Left ventricle myocardium inferior (tissue), 1 donor: ENCODE measurements around the gene ASCC3. TPM values are rescaled to one million over a fixed set of nuclear protein-coding genes. Genes with fewer than 3 reads are reported as not detected.
"Not testable (repeated sequence)": the region's sequence is repeated elsewhere in the genome, so short reads cannot be mapped to it uniquely, and the experiment has no call there.

ENCODE experiments used
- DNase-seq: peaks from one replicate; pipeline ENCODE4 v3.0.0-alpha.2; 2020
- H3K27ac ChIP-seq: fragments of 200-600 bp; replicated peaks from 2 replicates; pipeline ENCODE4 v1.8.0; 2021
- H3K27me3 ChIP-seq: fragments of 200-600 bp; 2 replicates; pipeline ENCODE4 v1.8.0; 2021; ENCODE audit warnings: low read depth
- H3K36me3 ChIP-seq: fragments of 200-600 bp; 2 replicates; pipeline ENCODE4 v1.8.0; 2021
- H3K4me1 ChIP-seq: fragments of 200-600 bp; 2 replicates; pipeline ENCODE4 v1.8.0; 2021
- H3K4me3 ChIP-seq: fragments of 200-600 bp; 2 replicates; pipeline ENCODE4 v1.8.0; 2021; ENCODE audit warnings: mild to moderate bottlenecking, moderate library complexity
- H3K9me3 ChIP-seq: fragments of 200-600 bp; replicated peaks from 2 replicates; pipeline ENCODE4 v1.8.0; 2021
- intact Hi-C: fragments of 100-400 bp; cut with micrococcal nuclease; formaldehyde crosslinking; loops from one replicate; pipeline ENCODE4 v1.11.0; 2022
- total RNA-seq: library from RNA; stranded (reverse); fragmentation: NEBNext Ultra II Directional; extraction: Animal tissue kit (Norgen Biotek cat#: 25700); gene quantifications from one replicate; pipeline ENCODE4 v1.2.1, GENCODE V29; 2021
- TF ChIP-seq, protein P1 (sequence below): fragments of 200-600 bp; IDR thresholded peaks from 2 replicates; pipeline ENCODE4 v1.8.0; 2021; ENCODE audit warnings: antibody characterized with exemption, mild to moderate bottlenecking, borderline replicate concordance
- donor health status: DM: no; HTN: yes; CAD: no; lungs with severe emphysema.

Gene ASCC3
- total RNA-seq, 1 donor from 2014 or later, result 16.7 TPM

DNA sequence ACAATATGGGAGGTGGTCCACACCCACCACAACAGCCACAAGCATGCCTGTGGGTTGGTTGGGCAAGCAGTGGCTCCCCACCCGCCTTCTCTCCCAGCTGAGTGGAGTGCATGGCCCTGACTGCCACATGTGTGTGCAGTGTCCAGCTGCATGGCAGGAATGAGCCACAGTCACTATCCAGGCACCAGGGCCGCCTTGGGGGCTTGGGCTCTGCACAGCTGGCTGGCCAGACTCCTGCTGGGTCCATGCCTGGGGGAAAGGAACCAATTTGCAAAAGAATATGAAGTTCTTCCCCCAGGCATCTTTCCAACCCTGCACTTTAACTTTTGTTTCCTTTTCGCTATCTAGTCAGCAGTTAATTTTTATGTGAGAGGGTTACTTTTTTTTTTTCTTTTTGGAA is 11.6 kb upstream of the ASCC3 start:
- TF ChIP-seq, protein P1, sequence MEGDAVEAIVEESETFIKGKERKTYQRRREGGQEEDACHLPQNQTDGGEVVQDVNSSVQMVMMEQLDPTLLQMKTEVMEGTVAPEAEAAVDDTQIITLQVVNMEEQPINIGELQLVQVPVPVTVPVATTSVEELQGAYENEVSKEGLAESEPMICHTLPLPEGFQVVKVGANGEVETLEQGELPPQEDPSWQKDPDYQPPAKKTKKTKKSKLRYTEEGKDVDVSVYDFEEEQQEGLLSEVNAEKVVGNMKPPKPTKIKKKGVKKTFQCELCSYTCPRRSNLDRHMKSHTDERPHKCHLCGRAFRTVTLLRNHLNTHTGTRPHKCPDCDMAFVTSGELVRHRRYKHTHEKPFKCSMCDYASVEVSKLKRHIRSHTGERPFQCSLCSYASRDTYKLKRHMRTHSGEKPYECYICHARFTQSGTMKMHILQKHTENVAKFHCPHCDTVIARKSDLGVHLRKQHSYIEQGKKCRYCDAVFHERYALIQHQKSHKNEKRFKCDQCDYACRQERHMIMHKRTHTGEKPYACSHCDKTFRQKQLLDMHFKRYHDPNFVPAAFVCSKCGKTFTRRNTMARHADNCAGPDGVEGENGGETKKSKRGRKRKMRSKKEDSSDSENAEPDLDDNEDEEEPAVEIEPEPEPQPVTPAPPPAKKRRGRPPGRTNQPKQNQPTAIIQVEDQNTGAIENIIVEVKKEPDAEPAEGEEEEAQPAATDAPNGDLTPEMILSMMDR, result no peak
- intact Hi-C loops, result no loop called here
- Histone ChIP-seq H3K4me1 (no peaks in the 10 kb centered on the region), H3K27me3 (no peaks in the 10 kb centered on the region), H3K9me3 (no peaks in the 10 kb centered on the region), H3K36me3 (no peaks in the 10 kb centered on the region), H3K4me3 (no peak overlapping the region), H3K27ac (no peak overlapping the region)
- no peak for DNase-seq

DNA sequence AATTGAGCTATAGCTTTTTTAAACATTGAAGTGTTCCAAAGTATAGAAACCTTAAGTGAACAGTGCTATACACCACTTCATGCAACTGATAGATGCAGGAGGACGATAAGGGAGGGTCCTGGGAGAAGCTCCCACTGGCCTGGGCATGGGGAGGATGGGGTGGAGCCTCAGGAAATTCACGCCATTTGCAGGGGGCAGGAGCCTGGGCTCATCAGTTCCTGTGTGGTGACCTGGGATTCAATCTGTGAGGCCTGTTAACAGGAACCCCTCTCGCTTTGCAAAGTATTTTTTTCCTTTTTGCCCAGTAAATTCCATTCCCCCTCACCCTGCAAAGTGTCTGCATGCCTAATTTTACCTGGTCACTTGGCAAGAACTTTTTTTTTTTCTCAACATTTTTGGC is 11.0 kb upstream of the ASCC3 start:
- TF ChIP-seq, protein P1, result no peak
- H3K4me1 ChIP-seq, result no peaks in the 10 kb centered on the region
- no peak overlapping the region for H3K27ac ChIP-seq
- H3K4me3 ChIP-seq, result no peak overlapping the region
- H3K9me3 ChIP-seq, result no peaks in the 10 kb centered on the region
- no peaks in the 10 kb centered on the region for H3K27me3 ChIP-seq
- intact Hi-C loops, result no loop called here
- no peaks in the 10 kb centered on the region for H3K36me3 ChIP-seq
- no peak for DNase-seq

DNA sequence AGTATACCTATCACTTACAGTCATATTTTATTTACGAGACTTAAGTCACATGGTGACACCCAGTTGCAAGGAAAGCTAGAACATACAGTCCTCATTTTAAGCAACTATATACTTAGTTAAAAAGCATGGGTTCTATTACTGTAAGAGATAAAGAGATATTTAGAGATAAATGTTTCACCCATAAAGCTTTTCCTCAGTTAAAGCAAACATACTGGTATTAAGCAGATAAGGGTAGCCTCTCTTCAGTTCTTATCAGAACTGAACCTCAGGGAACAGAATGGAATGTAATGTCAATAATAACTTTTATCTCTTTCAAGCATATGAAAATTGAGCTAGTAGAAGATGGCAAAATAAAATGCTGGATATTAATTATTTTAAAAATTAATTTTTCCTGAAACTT is 9.9 kb upstream of the ASCC3 start:
- H3K36me3 ChIP-seq, result no peaks in the 10 kb centered on the region
- no peaks in the 10 kb centered on the region for H3K4me1 ChIP-seq
- TF ChIP-seq, protein P1, result no peak
- H3K27me3 ChIP-seq, result no peaks in the 10 kb centered on the region
- no peak overlapping the region for H3K4me3 ChIP-seq
- no peaks in the 10 kb centered on the region for H3K9me3 ChIP-seq
- DNase-seq, result no peak
- intact Hi-C loops, result no loop called here
- no peak overlapping the region for H3K27ac ChIP-seq

DNA sequence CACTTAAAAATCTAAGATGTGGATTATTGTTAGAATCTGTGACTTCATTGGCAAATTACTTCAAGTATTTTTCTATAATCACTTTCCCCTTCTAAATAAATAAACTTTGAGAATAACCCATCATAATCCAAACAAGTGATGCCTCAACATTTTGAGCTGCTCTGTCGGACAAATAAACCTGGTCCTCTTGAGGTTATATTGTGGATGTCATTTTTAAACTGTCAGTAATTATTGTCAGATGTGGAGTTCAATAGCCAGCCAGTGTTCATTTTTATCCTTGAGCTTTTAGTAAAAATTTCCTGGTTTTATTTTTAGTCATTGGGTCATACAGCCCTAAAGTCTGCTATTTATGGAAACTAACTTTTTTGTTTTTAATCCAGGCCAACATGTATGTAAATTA is 9.5 kb upstream of the ASCC3 start:
- H3K4me3 ChIP-seq, H3K36me3 ChIP-seq, H3K9me3 ChIP-seq, DNase-seq, intact Hi-C loops, H3K27ac ChIP-seq, H3K4me1 ChIP-seq, H3K27me3 ChIP-seq: not testable (repeated sequence)

DNA sequence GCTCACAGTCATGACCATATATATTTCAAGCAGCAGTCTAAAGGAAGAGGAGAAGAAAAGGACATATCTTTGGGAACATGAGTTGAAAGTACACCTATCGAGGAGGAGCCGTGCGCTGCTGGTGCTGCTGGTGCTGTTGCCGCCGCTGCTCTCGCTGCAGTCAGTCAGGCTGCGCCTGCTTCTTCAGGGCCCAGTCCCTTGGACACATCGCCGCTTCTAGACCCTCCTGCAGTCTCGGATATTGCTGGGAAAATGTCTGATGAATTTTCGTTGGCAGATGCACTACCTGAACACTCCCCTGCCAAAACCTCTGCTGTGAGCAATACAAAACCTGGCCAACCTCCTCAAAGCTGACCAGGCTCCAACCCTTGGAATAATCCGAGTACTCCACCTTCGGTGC is 8.2 kb upstream of the ASCC3 start:
- Histone ChIP-seq H3K4me3 (no peak overlapping the region), H3K9me3 (no peaks in the 10 kb centered on the region), H3K27me3 (no peaks in the 10 kb centered on the region), H3K4me1 (no peaks in the 10 kb centered on the region), H3K27ac (no peak overlapping the region), H3K36me3 (no peaks in the 10 kb centered on the region)
- intact Hi-C loops, result no loop called here
- TF ChIP-seq, protein P1, result no peak
- DNase-seq, result no peak

DNA sequence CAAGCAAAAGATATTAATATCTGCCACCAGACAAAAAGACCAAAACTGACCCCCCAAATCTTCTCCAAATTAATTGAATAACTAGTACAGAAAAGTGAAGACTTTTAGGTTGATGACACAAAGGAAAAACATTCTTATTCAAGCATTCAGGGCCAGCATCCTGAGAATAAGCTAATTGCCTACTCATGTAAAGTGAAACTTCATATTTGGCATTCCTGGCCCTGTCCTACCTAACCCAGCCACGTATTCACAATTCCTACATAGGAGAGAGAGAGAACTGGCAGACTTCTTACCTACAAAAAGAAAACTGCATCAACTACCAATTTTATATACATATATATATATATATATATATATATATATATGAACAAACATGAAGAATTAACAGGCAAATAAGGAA is 4.9 kb upstream of the ASCC3 start:
- Histone ChIP-seq H3K36me3 (no peaks in the 10 kb centered on the region), H3K27me3 (no peaks in the 10 kb centered on the region), H3K27ac (no peak overlapping the region), H3K4me1 (peaks cover 12% of the 10 kb centered on the region), H3K4me3 (no peak overlapping the region), H3K9me3 (no peaks in the 10 kb centered on the region)
- intact Hi-C loops, result no loop called here
- TF ChIP-seq, protein P1, result no peak
- no peak for DNase-seq
